NCI-H1105 treated with DMSO at 0.1 percent for 48 hours (cell line): ENCODE data around the gene PPP1R2.
"Not testable (repeated sequence)": the region's sequence is repeated elsewhere in the genome, so short reads cannot be mapped to it uniquely, and the experiment has no call there.

Source experiments
- DNase-seq: peaks from one replicate; lab custom pipeline; 2025; lab: John Stamatoyannopoulos, UW

Gene PPP1R2

GRCh38 chr3:195535293-195535692 lies 7.8 kb downstream of the PPP1R2 start:
- DNase-seq = no peak

DNA sequence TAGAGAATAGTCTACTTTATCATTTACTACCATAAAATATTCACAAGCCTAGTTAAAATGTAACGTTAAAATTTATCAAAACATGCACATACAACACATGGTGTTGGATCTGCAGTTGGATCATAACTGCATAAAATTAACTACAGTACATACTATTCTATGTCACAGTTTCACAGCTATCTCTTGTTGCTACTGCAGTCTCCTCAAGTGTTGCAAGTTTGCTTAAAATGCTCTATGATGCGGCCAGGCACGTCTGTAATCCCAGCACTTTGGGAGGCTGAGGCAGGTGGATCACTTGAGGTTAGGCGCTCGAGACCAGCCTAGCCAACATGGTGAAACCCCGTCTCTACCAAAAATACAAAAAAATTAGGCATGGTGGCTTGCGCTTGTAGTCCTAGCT lies 10.3 kb downstream of the PPP1R2 start:
- DNase-seq = no peak

DNA sequence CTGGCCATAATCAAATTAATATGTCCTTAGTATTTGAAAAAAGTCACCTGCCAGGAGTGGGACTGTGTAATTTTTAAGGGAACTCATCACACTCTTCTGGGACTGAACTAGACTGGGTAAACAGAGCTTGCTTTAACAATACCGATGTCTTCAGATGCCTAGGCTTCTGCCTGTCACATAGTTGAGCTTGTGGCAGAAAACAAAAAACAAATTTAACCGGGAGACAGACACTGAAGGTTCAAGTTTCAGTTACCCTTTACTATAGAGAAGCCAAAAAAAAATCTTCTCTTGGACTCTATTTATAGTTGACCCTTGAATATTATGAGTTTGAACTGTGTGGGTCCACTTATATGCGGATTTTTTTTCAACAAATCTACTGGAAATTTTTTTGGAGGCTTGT lies 10.8 kb downstream of the PPP1R2 start:
- DNase-seq = no peak

DNA sequence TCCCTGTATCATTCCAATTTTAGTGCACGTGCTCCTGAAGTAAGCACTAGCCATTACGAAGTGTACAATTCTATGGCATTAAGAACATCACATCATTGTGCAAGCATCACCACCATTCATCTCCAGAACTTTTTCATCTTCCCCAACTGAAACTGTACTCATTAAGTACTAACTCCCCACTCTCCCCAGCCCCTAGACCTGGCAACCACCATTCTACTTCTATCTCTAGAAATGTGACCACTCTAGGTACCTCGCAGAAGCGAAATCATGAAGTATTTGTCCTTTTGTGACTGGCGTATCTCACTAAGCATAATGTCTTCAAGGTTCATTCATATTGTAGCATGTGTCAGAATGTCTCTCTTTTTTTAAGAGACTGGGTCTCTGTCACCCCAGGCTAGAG lies 11.4 kb downstream of the PPP1R2 start:
- no peak for DNase-seq

- DNase-seq = no peak
These were observed 16.6 kb downstream of the PPP1R2 start for GRCh38 chr3:195526492-195526891.

- no peak for DNase-seq
These were observed 18.8 kb downstream of the PPP1R2 start for GRCh38 chr3:195524171-195524896.

DNA sequence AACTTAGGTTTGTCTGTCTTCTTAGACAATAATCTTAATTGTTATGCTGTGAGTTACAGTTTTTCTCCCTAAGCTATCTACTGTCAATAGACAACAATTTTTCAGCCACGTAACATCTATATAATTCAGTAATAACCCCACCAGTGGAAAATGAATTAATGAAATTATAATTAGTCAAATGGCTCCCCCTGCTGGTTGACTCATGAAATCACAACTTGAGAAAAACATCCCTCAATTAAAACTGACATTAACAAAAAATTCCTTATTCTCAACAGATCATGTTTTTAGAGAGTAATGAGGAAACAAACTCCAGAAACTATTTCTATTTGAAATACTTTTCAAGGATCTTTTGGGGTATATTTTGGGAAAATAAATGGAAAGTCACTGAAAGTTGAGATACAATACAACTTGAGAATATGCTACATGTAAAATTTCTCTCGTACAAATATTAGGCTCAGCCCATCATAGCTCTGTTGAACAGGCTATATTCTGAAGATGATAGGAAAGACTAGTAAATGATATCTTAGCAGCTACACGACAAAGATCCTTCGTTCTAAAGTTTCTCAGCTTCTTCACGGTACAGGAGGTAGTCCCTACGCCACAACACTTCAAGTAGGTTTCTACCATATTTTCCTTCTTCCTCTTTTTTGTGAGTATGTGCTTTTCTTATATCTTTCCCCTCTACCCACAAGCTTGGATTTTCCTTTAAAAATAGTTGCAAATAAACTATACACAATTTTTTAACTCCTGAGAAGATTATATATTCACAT lies 20.7 kb downstream of the PPP1R2 start:
- peak; percentile 69 for DNase-seq

GRCh38 chr3:195517030-195517429 lies 26.1 kb downstream of the PPP1R2 start:
- no peak for DNase-seq

DNA sequence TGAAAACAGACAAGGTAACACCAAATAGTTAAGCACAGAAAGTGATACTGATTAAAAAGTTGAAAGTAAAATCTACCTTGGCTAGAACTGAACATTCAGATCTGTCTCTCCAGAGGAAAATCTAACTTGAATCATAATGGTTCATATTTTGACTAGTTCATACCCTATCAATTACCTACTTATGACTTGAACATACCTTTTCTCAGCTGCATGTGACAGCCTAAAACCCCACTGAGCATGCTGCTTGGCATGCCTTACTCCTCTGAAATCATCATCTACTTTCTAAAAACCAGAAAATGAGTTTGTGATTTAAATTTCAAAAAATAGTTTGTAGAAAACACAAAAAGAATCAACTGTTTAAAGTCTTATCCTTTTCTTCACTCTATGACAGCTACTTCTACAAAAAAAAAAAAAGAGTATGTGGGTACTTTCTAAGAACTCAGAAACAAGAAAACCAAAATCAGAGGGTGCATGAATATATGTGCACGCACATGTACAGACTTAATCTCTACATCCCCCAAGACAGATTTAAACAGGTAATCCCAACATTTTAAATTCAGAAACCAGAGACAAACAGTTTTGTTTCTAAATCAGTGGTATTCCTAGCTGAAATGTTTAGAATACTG lies 28.4 kb downstream of the PPP1R2 start:
- not testable (repeated sequence) for DNase-seq

DNA sequence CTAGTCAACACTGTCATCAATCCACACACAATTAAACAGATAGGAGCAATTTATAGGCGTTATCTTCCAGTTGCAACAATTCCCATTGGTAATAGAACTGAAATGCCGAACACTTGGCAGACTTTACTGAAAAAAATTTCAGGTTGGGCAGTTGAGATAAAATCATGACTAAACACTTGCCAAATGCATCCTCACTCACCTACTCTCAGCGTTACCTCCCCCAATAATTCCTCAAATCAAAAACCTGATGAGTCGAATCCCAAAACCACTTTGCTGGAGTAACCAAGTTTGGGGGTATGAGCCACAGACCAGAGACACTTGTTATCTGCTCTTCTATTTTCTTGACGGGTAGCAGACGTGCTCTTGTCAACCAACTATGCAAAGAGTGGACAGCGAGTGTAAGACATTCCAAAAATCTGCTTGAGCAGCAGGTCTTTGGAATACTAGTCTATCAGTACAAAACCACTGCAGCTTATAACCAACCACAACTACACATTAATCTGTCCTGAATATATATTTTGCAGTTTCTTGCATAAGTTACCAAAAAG lies 30.3 kb downstream of the PPP1R2 start:
- no peak for DNase-seq

GRCh38 chr3:195511136-195511535 lies 32.0 kb downstream of the PPP1R2 start:
- no peak for DNase-seq

DNA sequence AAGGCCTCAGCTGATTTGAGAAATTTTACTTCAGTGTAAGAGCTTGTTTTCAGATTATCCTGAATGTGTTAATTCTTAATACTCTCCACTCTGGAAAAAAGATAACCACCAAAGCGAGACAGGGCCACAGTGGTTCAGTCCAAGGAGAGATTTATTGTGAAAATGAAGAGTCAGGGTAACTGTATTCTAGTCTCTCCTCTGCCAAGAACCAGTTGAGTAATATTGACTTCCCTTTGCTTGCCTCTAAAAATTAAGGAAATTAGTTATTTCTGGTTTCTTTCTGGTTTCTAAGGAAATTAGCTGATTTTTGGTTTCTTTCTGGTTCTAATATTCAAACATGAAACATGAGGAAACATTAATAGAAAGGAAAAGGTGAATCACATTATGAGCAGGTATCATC lies 34.9 kb downstream of the PPP1R2 start:
- DNase-seq = no peak

- DNase-seq = no peak
These were observed 67.5 kb downstream of the PPP1R2 start for GRCh38 chr3:195475614-195476013.

- not testable (repeated sequence) for DNase-seq
These were observed 68.0 kb downstream of the PPP1R2 start for GRCh38 chr3:195475116-195475515.

DNA sequence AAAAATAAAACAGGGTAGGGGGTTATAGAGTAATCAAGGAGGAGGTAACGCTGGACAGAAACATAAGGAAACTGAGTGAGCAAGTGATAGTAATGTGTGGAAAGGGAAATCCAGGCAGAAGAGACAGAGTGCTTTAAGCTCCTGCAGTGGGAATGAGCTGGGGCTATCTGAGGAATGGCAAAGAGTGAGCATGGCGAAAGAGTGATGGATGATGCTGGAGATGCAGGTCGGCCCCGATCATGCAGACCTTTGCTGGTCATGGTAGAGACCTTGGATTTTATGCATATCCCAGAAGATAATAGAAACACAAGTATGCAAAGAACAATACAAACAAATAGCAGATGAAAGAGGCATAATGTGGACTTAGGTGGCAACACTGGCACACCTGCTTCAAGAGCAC lies 74.3 kb downstream of the PPP1R2 start:
- no peak for DNase-seq

DNA sequence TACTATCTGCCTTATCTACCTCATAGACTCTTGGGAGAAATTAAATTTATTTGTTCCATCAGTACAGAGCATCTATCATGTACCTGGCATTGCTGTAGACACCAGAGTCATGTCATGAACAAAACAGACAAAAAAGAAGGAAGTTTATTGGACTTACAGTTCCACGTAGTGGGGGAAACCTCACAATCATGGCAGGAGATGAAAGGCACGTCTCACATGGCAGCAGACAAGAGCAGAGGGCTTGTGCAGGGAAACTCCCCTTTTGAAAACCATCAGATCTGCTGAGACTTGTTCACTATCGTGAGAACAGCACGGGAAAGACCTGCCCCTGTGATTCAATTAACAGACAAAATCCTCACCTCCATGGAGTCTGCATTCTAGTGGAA lies 74.7 kb downstream of the PPP1R2 start:
- no peak for DNase-seq

- DNase-seq = no peak
These were observed 75.3 kb downstream of the PPP1R2 start for GRCh38 chr3:195467641-195468390.

GRCh38 chr3:195466251-195466650 lies 76.9 kb downstream of the PPP1R2 start:
- no peak for DNase-seq
